ENCODE measurements around the gene STT3A.

DNA sequence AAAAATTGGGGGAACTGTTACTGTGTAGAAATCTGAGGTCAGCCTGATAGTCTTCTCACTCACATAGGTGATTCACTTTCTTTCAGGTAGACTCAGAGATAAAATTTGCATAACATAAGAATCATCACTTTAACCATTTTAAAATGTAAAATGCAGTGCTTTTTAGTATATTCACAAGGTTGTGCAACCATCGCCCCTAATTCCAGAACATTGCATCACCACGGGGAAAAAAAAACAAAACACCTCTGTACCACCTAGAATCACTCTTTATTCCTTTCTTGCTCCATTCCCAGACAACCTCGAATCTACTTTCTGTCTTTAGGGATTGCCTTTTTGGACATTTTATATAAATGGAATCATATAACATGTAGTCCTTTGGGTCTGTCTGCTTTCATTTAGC is 53.2 kb downstream of the STT3A start:
- no peak for TF ChIP-seq CTCF (conservative IDR thresholded peaks at IDR 0.05; ENCODE audit: low read depth in 2 of 2)
- TF ChIP-seq CREB1 (CRISPR knock-in tag; IDR thresholded peaks at IDR 0.05; ENCODE audit: low read depth): no peak
- TF ChIP-seq POLR2AphosphoS5 (IDR thresholded peaks at IDR 0.05; ENCODE audit: low read depth): no peak
- no peak for TF ChIP-seq EZH2 (IDR thresholded peaks at IDR 0.05; ENCODE audit: low read depth, unreplicated experiment)
- TF ChIP-seq, protein P1, sequence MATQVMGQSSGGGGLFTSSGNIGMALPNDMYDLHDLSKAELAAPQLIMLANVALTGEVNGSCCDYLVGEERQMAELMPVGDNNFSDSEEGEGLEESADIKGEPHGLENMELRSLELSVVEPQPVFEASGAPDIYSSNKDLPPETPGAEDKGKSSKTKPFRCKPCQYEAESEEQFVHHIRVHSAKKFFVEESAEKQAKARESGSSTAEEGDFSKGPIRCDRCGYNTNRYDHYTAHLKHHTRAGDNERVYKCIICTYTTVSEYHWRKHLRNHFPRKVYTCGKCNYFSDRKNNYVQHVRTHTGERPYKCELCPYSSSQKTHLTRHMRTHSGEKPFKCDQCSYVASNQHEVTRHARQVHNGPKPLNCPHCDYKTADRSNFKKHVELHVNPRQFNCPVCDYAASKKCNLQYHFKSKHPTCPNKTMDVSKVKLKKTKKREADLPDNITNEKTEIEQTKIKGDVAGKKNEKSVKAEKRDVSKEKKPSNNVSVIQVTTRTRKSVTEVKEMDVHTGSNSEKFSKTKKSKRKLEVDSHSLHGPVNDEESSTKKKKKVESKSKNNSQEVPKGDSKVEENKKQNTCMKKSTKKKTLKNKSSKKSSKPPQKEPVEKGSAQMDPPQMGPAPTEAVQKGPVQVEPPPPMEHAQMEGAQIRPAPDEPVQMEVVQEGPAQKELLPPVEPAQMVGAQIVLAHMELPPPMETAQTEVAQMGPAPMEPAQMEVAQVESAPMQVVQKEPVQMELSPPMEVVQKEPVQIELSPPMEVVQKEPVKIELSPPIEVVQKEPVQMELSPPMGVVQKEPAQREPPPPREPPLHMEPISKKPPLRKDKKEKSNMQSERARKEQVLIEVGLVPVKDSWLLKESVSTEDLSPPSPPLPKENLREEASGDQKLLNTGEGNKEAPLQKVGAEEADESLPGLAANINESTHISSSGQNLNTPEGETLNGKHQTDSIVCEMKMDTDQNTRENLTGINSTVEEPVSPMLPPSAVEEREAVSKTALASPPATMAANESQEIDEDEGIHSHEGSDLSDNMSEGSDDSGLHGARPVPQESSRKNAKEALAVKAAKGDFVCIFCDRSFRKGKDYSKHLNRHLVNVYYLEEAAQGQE (IDR thresholded peaks at IDR 0.05; ENCODE audit: unreplicated experiment): no peak
- TF ChIP-seq EZH2phosphoT487 (IDR thresholded peaks at IDR 0.05; ENCODE audit: unreplicated experiment): no peak
- no peak for TF ChIP-seq ZNF331 (CRISPR knock-in tag; IDR thresholded peaks at IDR 0.05; ENCODE audit: low read depth)
- no peak for TF ChIP-seq NANOG (IDR thresholded peaks at IDR 0.05; ENCODE audit: borderline replicate concordance)
- TF ChIP-seq ETS1 (IDR thresholded peaks at IDR 0.05): no peak
- no peak for TF ChIP-seq JUNB (IDR thresholded peaks at IDR 0.05; ENCODE audit: unreplicated experiment)
- TF ChIP-seq ZNF114 (CRISPR knock-in tag; IDR thresholded peaks at IDR 0.05): no peak
- no peak for TF ChIP-seq ZNF462 (CRISPR knock-in tag; IDR thresholded peaks at IDR 0.05)

Data from GM23338 (cell line).